ENCODE measurements around the gene MYCN. TPM values are rescaled to one million over a fixed set of nuclear protein-coding genes. Genes with fewer than 3 reads are reported as not detected.

MYCN gene
- polyA plus RNA-seq, 3 donors: not detected

DNA sequence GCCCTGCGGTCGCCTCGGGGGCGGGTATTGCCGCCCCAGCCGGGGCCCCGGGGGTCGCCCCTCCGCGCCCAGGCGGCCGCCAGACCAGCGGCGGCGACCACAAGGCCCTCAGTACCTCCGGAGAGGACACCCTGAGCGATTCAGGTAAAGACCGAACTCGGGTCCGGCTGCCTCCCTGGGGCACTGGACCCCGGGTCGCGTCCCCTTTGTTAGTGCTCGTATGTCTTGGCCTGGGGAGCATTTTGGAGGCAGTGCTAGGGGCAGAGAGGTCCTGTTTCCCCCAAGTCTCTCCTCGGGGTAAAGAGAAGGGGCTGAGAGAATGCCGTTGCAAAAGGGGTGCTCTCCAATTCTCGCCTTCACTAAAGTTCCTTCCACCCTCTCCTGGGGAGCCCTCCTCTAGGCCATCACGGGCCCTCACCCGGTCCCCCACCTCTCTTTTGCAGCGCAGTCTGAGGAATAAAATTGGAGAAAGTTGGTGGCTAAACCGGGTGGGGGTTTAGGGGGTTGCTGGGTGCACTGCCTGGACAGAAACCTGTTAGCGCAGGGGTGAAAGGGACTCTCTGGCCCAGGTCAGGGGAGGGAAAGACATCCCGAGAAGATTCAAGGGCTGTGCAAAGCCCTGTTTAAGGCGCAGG lies 2.5 kb downstream of the MYCN start:
- Histone ChIP-seq H2AFZ (ENCODE audit: insufficient read depth, low read depth, low read length, poor library complexity, severe bottlenecking) (no peak overlapping the region), H3K27ac (ENCODE audit: low read depth in 1 of 2, low read length in 2 of 2) (no peak overlapping the region), H3K9me3 (replicated peaks in 1 of 2; ENCODE audit: control insufficient read depth in 1 of 2, insufficient read depth in 1 of 2, low read length in 2 of 2) (peaks cover 0 to 12% of the 10 kb centered on the region in 2 donors), H3K79me2 (ENCODE audit: insufficient read depth, low read length) (no peaks in the 10 kb centered on the region), H3K36me3 (replicated peaks in 1 of 2; ENCODE audit: control insufficient read depth in 1 of 2, insufficient read depth in 2 of 2, low read length in 2 of 2) (no peaks in the 10 kb centered on the region), H3K9ac (ENCODE audit: insufficient read depth, low read length, poor library complexity, severe bottlenecking) (no peak overlapping the region), H3K4me2 (replicated peaks; ENCODE audit: extremely low read depth, low read length, poor library complexity, severe bottlenecking) (no peak overlapping the region), H3K4me3 (replicated peaks in 1 of 3; ENCODE audit: low read depth in 2 of 3, low read length in 3 of 3) (no peak overlapping the region), H4K20me1 (ENCODE audit: insufficient read depth, low read length) (no peaks in the 10 kb centered on the region), H3K27me3 (ENCODE audit: control insufficient read depth in 2 of 2, insufficient read depth in 2 of 2, low read length in 2 of 2) (peaks cover 43 to 65% of the 10 kb centered on the region in 2 donors), H3K4me1 (ENCODE audit: control insufficient read depth in 1 of 2, insufficient read depth in 2 of 2, low read length in 2 of 2) (peaks cover 21% of the 10 kb centered on the region in 2 donors)
- 1% methylated on average over 26 of the region's 34 CpGs for WGBS (ENCODE audit: insufficient coverage)
- Mint-ChIP-seq H3K36me3 (no peaks in the 10 kb centered on the region), H3K27me3 (ENCODE audit: low read depth in 3 of 3) (peaks cover 65 to 83% (median 68%) of the 10 kb centered on the region in 3 donors), H3K27ac (no peak overlapping the region), H3K9me3 (peaks cover 0 to 15% (median 3%) of the 10 kb centered on the region in 7 donors), H3K4me3 (peak overlapping the region; percentile 21 to 70), H3K4me1 (peaks cover 32% of the 10 kb centered on the region)
- intact Hi-C loops (cut with micrococcal nuclease): no loop called here
- TF ChIP-seq, protein P1, sequence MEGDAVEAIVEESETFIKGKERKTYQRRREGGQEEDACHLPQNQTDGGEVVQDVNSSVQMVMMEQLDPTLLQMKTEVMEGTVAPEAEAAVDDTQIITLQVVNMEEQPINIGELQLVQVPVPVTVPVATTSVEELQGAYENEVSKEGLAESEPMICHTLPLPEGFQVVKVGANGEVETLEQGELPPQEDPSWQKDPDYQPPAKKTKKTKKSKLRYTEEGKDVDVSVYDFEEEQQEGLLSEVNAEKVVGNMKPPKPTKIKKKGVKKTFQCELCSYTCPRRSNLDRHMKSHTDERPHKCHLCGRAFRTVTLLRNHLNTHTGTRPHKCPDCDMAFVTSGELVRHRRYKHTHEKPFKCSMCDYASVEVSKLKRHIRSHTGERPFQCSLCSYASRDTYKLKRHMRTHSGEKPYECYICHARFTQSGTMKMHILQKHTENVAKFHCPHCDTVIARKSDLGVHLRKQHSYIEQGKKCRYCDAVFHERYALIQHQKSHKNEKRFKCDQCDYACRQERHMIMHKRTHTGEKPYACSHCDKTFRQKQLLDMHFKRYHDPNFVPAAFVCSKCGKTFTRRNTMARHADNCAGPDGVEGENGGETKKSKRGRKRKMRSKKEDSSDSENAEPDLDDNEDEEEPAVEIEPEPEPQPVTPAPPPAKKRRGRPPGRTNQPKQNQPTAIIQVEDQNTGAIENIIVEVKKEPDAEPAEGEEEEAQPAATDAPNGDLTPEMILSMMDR (IDR thresholded peaks at IDR 0.05): no peak
- DNase-seq: no peak

DNA sequence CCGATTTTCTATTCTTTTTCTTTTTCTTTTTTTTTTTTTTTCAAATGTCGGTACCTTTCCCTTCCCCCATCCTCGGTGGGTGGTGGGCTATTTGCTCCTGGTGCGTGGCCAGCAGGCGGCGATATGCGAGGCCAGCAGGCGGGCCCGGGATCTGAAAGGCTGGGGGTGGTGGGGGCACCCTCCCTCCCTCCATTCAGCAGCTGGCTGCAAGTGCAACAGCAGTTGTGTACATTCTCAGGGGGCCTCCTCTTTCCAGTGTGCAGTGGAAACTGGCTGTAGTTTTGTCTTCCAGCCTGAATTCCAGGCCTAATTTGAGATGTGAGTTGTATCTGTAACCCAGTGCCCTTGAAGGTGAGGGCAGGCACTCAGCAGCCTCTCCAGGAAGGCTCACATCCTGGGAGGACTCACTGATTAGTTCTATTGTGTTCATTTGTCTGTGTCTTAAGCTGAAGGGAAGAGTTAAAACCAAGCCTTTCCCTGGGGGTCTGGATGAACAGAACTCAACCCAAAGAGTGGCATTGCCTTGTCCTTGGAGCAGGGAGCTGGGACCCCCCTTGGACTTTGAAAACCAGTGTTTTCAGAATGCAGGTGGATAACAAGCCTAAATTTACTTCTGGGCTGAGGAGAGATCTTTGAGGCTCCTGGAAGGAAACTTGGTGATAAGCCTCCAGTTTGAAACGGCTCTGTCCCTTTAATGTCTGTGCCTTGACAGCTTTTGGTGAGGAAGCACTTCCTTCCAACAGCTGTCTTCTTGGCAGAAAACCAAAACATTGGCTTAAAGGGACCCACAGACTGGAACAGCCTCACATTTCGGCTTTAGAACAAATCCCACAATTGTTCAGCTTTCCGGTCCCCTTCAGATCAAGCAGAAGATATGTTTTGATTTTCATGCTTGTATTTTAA lies 3.3 kb downstream of the MYCN start:
- H3K4me1 ChIP-seq (ENCODE audit: control insufficient read depth in 1 of 2, insufficient read depth in 2 of 2, low read length in 2 of 2): peaks cover 21% of the 10 kb centered on the region in 2 donors
- intact Hi-C loops (cut with micrococcal nuclease): no loop called here
- H3K4me3 ChIP-seq (replicated peaks in 1 of 3; ENCODE audit: low read depth in 2 of 3, low read length in 3 of 3): no peak overlapping the region
- no peaks in the 10 kb centered on the region for H3K36me3 ChIP-seq (replicated peaks in 1 of 2; ENCODE audit: control insufficient read depth in 1 of 2, insufficient read depth in 2 of 2, low read length in 2 of 2)
- Mint-ChIP-seq H3K9me3 (peaks cover 0 to 15% (median 3%) of the 10 kb centered on the region in 7 donors), H3K27ac (peak overlapping the region in 1 of 7 donors; percentile 46), H3K4me3 (peak overlapping the region in 1 of 2 donors; percentile 70), H3K4me1 (peaks cover 32% of the 10 kb centered on the region), H3K36me3 (no peaks in the 10 kb centered on the region), H3K27me3 (ENCODE audit: low read depth in 3 of 3) (peaks cover 62 to 77% (median 65%) of the 10 kb centered on the region in 3 donors)
- TF ChIP-seq, protein P1 (IDR thresholded peaks at IDR 0.05): no peak
- DNase-seq: no peak
- H3K27me3 ChIP-seq (ENCODE audit: control insufficient read depth in 2 of 2, insufficient read depth in 2 of 2, low read length in 2 of 2): peaks cover 42 to 62% of the 10 kb centered on the region in 2 donors
- no peaks in the 10 kb centered on the region for H4K20me1 ChIP-seq (ENCODE audit: insufficient read depth, low read length)
- no peak overlapping the region for H3K4me2 ChIP-seq (replicated peaks; ENCODE audit: extremely low read depth, low read length, poor library complexity, severe bottlenecking)
- WGBS (ENCODE audit: insufficient coverage): no CpG with 5 or more reads among the region's 12 CpGs
- no peak overlapping the region for H3K9ac ChIP-seq (ENCODE audit: insufficient read depth, low read length, poor library complexity, severe bottlenecking)
- no peak overlapping the region for H3K27ac ChIP-seq (ENCODE audit: low read depth in 1 of 2, low read length in 2 of 2)
- H2AFZ ChIP-seq (ENCODE audit: insufficient read depth, low read depth, low read length, poor library complexity, severe bottlenecking): no peak overlapping the region
- peaks cover 0 to 12% of the 10 kb centered on the region in 2 donors for H3K9me3 ChIP-seq (replicated peaks in 1 of 2; ENCODE audit: control insufficient read depth in 1 of 2, insufficient read depth in 1 of 2, low read length in 2 of 2)
- H3K79me2 ChIP-seq (ENCODE audit: insufficient read depth, low read length): no peaks in the 10 kb centered on the region

All from CD14-positive monocyte (primary cell).